HepG2 (cell line): ENCODE measurements around the gene LYRM4. TPM values are rescaled to one million over a fixed set of nuclear protein-coding genes. Genes with fewer than 3 reads are reported as not detected.
A peak's percentile ranks its signal among the peaks of the same experiment; 100 is the strongest.

Source experiments
- ASH2L ChIP-seq: fragments of 300-600, 200-600 bp; sonication (generic); IDR thresholded peaks from 2 replicates; pipeline ENCODE4 v1.7.0; 2017; ENCODE audit warnings: low read depth, mild to moderate bottlenecking, moderate library complexity, mixed read lengths, low read length; ENCODE audit not compliant: insufficient read length
- EEA1 ChIP-seq: sonication (generic); formaldehyde crosslinking; IDR thresholded peaks from 2 replicates; pipeline ENCODE4 v1.5.1; 2020; ENCODE audit warnings: mild to moderate bottlenecking, missing genetic modification reagents, borderline replicate concordance
- HDAC6 ChIP-seq: fragments of 200-600 bp; sonication (generic); IDR thresholded peaks from 2 replicates; pipeline ENCODE4 v1.7.0; 2017; ENCODE audit warnings: mild to moderate bottlenecking, antibody characterized with exemption, low read length, low read depth
- MEF2D ChIP-seq: sonication (generic); formaldehyde crosslinking; IDR thresholded peaks from 2 replicates; pipeline ENCODE4 v1.5.1; 2020; ENCODE audit warnings: mild to moderate bottlenecking, missing genetic modification reagents
- MXI1 ChIP-seq: IDR thresholded peaks from 3 replicates; pipeline ENCODE4 v1.6.1; 2012; ENCODE audit warnings: low read depth, low read length, inconsistent platforms, borderline replicate concordance
- MZF1 ChIP-seq: sonication (generic); formaldehyde crosslinking; IDR thresholded peaks from 2 replicates; pipeline ENCODE4 v1.8.1; 2023; ENCODE audit warnings: mild to moderate bottlenecking, missing genetic modification reagents, borderline replicate concordance
- NONO ChIP-seq, 2 experiments: fragments of 450-650 bp in 1 of 2; sonication (generic) in 1 of 2; formaldehyde crosslinking in 1 of 2; IDR thresholded peaks in 1 of 2; conservative IDR thresholded peaks in 1 of 2; 2 replicates each; pipeline versions ENCODE4 v1.6.1 to v1.8.0; 2017 to 2022; ENCODE audit warnings: mild to moderate bottlenecking in 1 of 2, missing genetic modification reagents in 1 of 2, moderate library complexity in 1 of 2
- NR2F2 ChIP-seq: IDR thresholded peaks from 2 replicates; pipeline ENCODE4 v1.6.1; 2012; ENCODE audit warnings: low read depth, inconsistent platforms, borderline replicate concordance
- SAP130 ChIP-seq: IDR thresholded peaks from 2 replicates; pipeline ENCODE4 v1.6.1; 2016; ENCODE audit warnings: low read depth
- SIN3B ChIP-seq: fragments of 150-350 bp; IDR thresholded peaks from 2 replicates; pipeline ENCODE4 v1.6.1; 2014; ENCODE audit warnings: low read length
- SMYD3 ChIP-seq: sonication (generic); formaldehyde crosslinking; IDR thresholded peaks from 2 replicates; pipeline ENCODE4 v1.8.1; 2023; ENCODE audit warnings: mild to moderate bottlenecking, missing genetic modification reagents
- TCF7L2 ChIP-seq: IDR thresholded peaks from 2 replicates; pipeline ENCODE4 v1.6.1; 2011; ENCODE audit warnings: mild to moderate bottlenecking, low read depth, low read length, moderate library complexity
- ZBTB3 ChIP-seq: sonication (generic); formaldehyde crosslinking; IDR thresholded peaks from 2 replicates; pipeline ENCODE4 v1.4.0; 2020; ENCODE audit warnings: low read depth, mild to moderate bottlenecking, moderate library complexity, missing genetic modification reagents, borderline replicate concordance
- ZFP36L2 ChIP-seq: sonication (generic); formaldehyde crosslinking; IDR thresholded peaks from 2 replicates; pipeline ENCODE4 v1.4.0; 2020; ENCODE audit warnings: missing genetic modification reagents
- ZFY ChIP-seq: sonication (generic); formaldehyde crosslinking; IDR thresholded peaks from 2 replicates; pipeline ENCODE4 v1.4.0; 2020; ENCODE audit warnings: missing genetic modification reagents
- ZMYM3 ChIP-seq: sonication (generic); formaldehyde crosslinking; IDR thresholded peaks from 2 replicates; pipeline ENCODE4 v1.5.1; 2020; ENCODE audit warnings: mild to moderate bottlenecking, missing genetic modification reagents
- ZNF282 ChIP-seq: fragments of 450-650 bp; IDR thresholded peaks from 2 replicates; pipeline ENCODE4 v1.6.1; 2018; ENCODE audit not compliant: partially characterized antibody
- ZNF337 ChIP-seq: sonication (generic); formaldehyde crosslinking; IDR thresholded peaks from 2 replicates; pipeline ENCODE4 v1.5.1; 2020; ENCODE audit warnings: missing genetic modification reagents, low read depth, mild to moderate bottlenecking, borderline replicate concordance
- ZSCAN25 ChIP-seq: sonication (generic); formaldehyde crosslinking; IDR thresholded peaks from 2 replicates; pipeline ENCODE4 v1.8.0; 2022; ENCODE audit warnings: mild to moderate bottlenecking, missing genetic modification reagents
- polyA plus RNA-seq, 8 experiments: library from polyadenylated mRNA; depleted of rRNA in 3 of 8; stranded (reverse) in 7 of 8; unstranded in 1 of 8; fragments of >200 nt; fragmentation: Illumina TruSeq in 4 of 8; extraction: Trizol in 4 of 8; gene quantifications; 2 replicates each; pipeline versions ENCODE4 v1.2.1 to v1.2.3, GENCODE V29; 2011 to 2016; ENCODE audit warnings: low read depth in 4 of 8, missing spikeins in 1 of 8, mixed read lengths in 1 of 8; ENCODE audit not compliant: insufficient read depth in 1 of 8
- total RNA-seq, 5 experiments: library from RNA; depleted of rRNA; stranded (reverse); fragments of >200 nt; fragmentation: Illumina TruSeq; extraction: Trizol; gene quantifications; 2 replicates each; pipeline ENCODE4 v1.2.3, GENCODE V29; 2016; ENCODE audit warnings: low read depth in 1 of 5
- TF ChIP-seq, protein P1 (sequence below): IDR thresholded peaks from 2 replicates; pipeline ENCODE4 v1.6.1; 2016; ENCODE audit warnings: low read depth
- TF ChIP-seq, protein P2 (sequence below): IDR thresholded peaks from 2 replicates; pipeline ENCODE4 v1.6.1; 2012; ENCODE audit warnings: low read depth, low read length, improper control_type of control experiment
- TF ChIP-seq, protein P3 (sequence below): sonication (generic); formaldehyde crosslinking; IDR thresholded peaks from 2 replicates; pipeline ENCODE4 v1.5.0; 2020; ENCODE audit warnings: mild to moderate bottlenecking, missing genetic modification reagents, borderline replicate concordance
- TF ChIP-seq, protein P4 (sequence below): sonication (generic); formaldehyde crosslinking; IDR thresholded peaks from 2 replicates; pipeline ENCODE4 v1.5.0; 2020; ENCODE audit warnings: missing genetic modification reagents, mild to moderate bottlenecking, borderline replicate concordance
- TF ChIP-seq, protein P5 (sequence below): sonication (generic); formaldehyde crosslinking; IDR thresholded peaks from 2 replicates; pipeline ENCODE4 v1.8.1; 2023; ENCODE audit warnings: mild to moderate bottlenecking, missing genetic modification reagents, borderline replicate concordance

Gene LYRM4
- total and polyA plus RNA-seq, 2 of the 13 experiments (the other 11 are each of a cell fraction or from before 2014, with no cell fraction given), result 64.6 to 67.5 TPM

DNA sequence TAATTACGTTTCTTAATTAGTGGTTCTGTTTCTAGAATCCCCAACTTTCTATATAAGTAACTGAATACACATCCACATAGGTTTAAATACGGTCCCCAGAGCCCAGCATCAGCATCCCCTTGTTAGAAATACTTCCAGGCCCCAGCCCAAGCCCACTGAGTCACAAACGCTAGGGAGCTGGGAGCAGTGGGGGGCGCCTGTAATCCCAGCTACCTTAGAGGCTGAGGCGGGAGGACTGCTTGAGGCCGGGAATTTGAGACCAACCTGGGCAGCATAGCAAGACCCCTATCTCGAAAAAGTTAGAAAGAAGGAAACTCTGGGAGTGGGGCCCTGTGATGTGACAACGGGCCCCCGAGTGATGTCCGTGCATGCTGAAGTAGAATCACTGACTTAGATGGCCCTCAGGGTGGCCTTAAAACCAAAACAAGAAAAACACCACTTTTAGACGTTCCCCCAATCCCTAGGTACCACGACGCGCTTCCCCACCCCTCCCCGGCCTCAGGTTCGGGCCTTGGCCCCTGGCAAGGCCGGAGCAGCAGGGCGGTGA, 176.9 kb downstream of the LYRM4 start (continued):
- TF ChIP-seq SAP130 (CRISPR knock-in tag), result 0 out of 2 replicates have a peak, but pooled peaks have one; percentile 28
- TF ChIP-seq MEF2D (CRISPR knock-in tag), result no peak
- TF ChIP-seq, protein P1, sequence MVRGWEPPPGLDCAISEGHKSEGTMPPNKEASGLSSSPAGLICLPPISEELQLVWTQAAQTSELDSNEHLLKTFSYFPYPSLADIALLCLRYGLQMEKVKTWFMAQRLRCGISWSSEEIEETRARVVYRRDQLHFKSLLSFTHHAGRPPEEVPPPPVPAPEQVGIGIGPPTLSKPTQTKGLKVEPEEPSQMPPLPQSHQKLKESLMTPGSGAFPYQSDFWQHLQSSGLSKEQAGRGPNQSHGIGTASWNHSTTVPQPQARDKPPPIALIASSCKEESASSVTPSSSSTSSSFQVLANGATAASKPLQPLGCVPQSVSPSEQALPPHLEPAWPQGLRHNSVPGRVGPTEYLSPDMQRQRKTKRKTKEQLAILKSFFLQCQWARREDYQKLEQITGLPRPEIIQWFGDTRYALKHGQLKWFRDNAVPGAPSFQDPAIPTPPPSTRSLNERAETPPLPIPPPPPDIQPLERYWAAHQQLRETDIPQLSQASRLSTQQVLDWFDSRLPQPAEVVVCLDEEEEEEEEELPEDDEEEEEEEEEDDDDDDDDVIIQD, result no peak
- no peak for TF ChIP-seq NR2F2
- TF ChIP-seq HDAC6, result no peak
- no peak for TF ChIP-seq ASH2L
- TF ChIP-seq, protein P2, sequence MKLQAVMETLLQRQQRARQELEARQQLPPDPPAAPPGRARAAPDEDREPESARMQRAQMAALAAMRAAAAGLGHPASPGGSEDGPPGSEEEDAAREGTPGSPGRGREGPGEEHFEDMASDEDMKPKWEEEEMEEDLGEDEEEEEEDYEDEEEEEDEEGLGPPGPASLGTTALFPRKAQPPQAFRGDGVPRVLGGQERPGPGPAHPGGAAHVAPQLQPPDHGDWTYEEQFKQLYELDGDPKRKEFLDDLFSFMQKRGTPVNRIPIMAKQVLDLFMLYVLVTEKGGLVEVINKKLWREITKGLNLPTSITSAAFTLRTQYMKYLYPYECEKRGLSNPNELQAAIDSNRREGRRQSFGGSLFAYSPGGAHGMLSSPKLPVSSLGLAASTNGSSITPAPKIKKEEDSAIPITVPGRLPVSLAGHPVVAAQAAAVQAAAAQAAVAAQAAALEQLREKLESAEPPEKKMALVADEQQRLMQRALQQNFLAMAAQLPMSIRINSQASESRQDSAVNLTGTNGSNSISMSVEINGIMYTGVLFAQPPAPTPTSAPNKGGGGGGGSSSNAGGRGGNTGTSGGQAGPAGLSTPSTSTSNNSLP, result no peak
- TF ChIP-seq, protein P3, sequence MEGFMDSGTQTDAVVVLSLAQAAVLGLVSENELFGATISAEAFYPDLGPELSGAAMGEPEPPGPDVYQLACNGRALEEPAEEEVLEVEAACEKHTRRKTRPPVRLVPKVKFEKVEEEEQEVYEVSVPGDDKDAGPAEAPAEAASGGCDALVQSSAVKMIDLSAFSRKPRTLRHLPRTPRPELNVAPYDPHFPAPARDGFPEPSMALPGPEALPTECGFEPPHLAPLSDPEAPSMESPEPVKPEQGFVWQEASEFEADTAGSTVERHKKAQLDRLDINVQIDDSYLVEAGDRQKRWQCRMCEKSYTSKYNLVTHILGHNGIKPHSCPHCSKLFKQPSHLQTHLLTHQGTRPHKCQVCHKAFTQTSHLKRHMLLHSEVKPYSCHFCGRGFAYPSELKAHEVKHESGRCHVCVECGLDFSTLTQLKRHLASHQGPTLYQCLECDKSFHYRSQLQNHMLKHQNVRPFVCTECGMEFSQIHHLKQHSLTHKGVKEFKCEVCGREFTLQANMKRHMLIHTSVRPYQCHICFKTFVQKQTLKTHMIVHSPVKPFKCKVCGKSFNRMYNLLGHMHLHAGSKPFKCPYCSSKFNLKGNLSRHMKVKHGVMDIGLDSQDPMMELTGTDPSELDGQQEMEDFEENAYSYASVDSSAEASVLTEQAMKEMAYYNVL (CRISPR knock-in tag), result peak; percentile 27; the same call in 1 of the 2 replicates
- no peak for TF ChIP-seq EEA1 (CRISPR knock-in tag)
- TF ChIP-seq ZNF337 (CRISPR knock-in tag), result 0 out of 2 replicates have a peak, but pooled peaks have one; percentile 30
- TF ChIP-seq ZNF282, result no peak
- TF ChIP-seq NONO (IDR thresholded peaks at IDR 0.05), result no peak
- TF ChIP-seq NONO (CRISPR knock-in tag; conservative IDR thresholded peaks at IDR 0.05), result no peak
- TF ChIP-seq ZSCAN25 (CRISPR knock-in tag), result no peak
- TF ChIP-seq SMYD3 (CRISPR knock-in tag), result no peak
- TF ChIP-seq ZBTB3, result no peak
- no peak for TF ChIP-seq SIN3B
- no peak for TF ChIP-seq MXI1
- no peak for TF ChIP-seq TCF7L2
- peak; percentile 82 for TF ChIP-seq ZMYM3 (CRISPR knock-in tag)
- no peak for TF ChIP-seq MZF1 (CRISPR knock-in tag)
- TF ChIP-seq, protein P4, sequence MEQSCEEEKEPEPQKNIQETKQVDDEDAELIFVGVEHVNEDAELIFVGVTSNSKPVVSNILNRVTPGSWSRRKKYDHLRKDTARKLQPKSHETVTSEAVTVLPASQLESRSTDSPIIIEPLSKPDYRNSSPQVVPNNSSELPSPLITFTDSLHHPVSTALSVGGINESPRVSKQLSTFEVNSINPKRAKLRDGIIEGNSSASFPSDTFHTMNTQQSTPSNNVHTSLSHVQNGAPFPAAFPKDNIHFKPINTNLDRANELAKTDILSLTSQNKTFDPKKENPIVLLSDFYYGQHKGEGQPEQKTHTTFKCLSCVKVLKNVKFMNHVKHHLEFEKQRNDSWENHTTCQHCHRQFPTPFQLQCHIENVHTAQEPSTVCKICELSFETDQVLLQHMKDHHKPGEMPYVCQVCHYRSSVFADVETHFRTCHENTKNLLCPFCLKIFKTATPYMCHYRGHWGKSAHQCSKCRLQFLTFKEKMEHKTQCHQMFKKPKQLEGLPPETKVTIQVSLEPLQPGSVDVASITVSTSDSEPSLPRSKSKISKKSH (CRISPR knock-in tag), result no peak; the same call in 1 of the 2 replicates
- no peak for TF ChIP-seq ZFP36L2
- TF ChIP-seq, protein P5, sequence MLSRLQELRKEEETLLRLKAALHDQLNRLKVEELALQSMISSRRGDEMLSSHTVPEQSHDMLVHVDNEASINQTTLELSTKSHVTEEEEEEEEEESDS, result no peak
- TF ChIP-seq ZFY, result peak; percentile 93; the same call in 1 of the 2 replicates
